GM12801 (cell line): Measurements from ENCODE around the gene UBASH3A.

ENCODE experiments used
- TF ChIP-seq, protein P1 (sequence below): IDR thresholded peaks from one replicate; pipeline ENCODE4 v1.5.1; 2011; ENCODE audit warnings: control low read depth; ENCODE audit not compliant: insufficient read length; ENCODE audit errors: extremely low read depth

The UBASH3A gene

DNA sequence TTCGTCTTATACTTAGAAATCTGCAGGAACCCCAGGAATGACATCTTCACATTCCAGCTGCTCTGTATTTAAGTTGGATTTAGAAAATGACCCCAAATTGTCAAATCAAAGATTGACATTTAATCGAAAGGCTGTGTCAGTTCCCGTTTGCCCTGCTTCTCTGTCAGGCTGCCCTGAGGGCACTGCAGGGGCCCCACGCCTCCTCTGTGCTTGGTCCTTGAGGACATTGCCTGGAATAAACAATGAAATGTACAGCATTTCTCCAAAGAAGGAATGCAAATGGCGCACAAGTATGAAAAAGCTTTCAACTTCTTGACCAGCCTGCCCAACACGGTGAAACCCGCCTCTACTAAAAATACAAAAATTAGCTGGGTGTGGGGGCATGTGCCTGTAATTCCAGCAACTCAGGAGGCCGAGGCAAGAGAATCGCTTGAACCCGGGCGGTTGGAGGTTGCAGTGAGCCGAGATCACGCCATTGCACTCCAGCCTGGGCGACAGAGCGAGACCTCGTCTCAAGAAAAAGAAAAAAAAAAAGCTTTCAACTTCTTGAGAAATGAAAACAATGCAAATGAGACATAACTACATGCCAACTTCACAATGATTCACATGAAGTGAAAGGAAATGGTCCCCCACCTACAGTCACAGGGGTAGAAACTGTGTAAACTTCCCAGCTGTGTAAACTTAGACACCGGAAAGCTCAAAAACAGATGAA is 10.8 kb upstream of the UBASH3A start:
- TF ChIP-seq, protein P1, sequence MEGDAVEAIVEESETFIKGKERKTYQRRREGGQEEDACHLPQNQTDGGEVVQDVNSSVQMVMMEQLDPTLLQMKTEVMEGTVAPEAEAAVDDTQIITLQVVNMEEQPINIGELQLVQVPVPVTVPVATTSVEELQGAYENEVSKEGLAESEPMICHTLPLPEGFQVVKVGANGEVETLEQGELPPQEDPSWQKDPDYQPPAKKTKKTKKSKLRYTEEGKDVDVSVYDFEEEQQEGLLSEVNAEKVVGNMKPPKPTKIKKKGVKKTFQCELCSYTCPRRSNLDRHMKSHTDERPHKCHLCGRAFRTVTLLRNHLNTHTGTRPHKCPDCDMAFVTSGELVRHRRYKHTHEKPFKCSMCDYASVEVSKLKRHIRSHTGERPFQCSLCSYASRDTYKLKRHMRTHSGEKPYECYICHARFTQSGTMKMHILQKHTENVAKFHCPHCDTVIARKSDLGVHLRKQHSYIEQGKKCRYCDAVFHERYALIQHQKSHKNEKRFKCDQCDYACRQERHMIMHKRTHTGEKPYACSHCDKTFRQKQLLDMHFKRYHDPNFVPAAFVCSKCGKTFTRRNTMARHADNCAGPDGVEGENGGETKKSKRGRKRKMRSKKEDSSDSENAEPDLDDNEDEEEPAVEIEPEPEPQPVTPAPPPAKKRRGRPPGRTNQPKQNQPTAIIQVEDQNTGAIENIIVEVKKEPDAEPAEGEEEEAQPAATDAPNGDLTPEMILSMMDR = no peak

DNA sequence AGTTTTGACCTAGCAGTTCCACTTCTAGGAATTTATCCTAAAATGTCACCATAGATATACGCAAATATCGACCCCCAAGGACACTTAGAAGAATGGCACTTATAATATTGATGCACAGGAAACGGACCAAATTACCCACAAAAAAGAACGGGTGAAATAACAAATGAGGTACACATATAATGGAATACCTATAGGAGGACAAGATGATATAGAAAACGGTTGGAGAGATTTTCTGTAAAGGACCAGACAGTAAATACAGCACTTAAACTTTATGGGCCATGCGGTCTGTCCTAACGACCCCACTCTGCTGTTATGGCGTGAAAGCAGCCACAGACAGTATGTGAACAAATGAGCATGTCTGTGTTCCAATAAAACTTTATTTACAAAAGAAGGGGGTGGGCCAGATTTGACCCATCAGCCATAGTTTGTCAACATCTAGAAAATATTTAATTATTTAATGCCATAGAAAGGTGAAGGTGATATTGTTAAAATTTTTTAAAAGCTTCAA is 10.2 kb upstream of the UBASH3A start:
- TF ChIP-seq, protein P1 = no peak

DNA sequence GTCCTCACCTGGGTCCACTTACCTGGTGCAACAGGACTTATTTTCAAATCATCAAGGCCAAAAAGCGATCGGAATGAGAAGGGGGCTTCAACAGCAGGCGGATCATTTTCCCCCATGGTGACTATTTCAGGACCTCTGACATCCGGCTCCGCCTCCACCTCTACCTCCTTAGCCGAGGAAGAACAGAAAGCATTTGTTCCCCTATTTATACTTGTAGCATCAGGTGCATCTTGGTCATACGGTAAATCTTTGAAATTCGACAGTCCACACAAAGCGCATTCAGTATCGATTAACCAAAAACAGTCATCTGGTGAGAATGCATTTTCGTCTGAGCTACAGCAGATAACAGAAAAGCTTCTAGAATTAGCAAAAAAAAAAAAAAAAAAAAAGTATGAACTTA is 8.4 kb upstream of the UBASH3A start:
- TF ChIP-seq, protein P1 = no peak

DNA sequence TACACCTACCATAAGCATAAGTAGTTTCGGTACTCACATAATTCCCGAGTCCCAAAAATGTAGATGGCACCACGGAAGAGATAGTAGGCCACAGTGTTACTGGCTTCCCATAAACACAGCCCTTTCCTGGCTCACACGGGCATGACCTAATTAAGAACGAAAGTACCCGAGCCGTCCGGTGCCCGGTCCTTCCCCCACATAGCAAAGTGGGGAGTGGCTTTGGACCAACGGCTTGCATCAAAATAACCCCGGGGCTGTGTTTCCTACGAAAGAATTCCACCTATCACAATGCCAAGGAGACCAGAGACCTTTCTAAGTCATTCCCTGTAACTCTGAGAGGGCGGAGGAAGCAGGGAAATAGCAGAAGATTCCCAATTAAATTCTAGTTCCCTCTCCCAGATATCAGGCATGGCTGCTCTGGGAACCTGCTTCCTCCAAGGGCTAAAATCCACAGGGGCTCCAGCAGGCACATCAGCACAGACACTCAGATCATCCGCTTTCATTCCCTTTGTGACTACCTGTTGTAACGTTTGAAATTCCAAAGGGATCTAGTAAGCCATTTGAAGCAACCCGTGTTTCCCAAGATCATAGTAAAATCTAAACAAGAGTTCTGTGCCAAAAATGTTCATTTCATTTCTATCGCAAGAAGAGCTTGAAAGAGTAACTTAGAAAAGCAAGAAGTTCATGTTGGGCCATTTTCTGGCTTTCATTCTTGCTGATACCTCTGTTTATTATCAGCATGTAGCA is 7.6 kb upstream of the UBASH3A start, which contains the start of gene TMPRSS3:
TMPRSS3 (minus strand) TSS at position 148 of the 747 bp plus-strand sequence. CDS start 635 bp downstream, outside the sequence.
- TF ChIP-seq, protein P1 = no peak

DNA sequence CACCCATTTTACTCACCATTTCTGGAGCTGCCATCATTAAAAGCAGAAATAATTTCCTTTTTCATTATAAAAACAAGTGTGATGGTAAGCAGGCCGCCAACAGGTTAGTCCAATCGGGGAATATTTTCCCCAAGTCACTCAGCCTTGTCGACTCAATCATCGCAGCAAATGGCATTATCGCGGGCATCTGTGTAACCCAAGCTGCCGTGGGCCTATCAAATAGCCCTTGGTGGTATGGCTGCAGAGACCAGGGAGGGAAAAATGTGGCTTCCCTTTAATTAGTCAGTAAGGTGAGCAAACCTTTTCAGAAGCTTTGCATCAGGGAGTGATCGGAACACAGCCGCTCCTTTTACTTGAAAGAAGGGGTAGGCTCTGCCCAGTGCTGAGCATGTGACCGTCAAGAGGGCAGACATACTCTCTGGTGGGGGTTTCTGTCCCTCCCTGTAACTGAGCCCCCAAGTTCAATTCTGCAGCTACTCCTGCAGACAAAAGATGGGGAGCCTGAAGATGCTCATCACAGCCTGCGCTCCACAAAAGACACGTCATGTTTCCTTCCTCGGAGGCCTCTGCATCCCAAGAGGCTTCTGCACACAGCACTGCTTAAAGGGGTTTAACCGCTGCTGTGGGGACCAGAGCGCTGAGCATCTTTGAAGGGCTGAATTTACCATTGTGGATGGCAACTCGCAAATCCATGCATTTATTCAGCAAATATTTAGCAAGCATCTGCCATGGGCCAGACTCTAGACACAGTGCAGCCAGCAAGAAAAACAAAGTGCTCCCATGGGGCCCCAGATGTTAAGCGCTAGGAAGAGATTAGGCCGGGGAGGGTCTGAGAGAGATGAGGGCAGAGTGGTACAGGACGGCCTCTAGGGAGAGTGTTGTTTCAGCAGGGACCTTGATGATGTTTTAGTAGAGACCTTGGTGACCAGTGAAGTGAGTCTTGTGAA is 6.6 kb upstream of the UBASH3A start:
- TF ChIP-seq, protein P1 = no peak

DNA sequence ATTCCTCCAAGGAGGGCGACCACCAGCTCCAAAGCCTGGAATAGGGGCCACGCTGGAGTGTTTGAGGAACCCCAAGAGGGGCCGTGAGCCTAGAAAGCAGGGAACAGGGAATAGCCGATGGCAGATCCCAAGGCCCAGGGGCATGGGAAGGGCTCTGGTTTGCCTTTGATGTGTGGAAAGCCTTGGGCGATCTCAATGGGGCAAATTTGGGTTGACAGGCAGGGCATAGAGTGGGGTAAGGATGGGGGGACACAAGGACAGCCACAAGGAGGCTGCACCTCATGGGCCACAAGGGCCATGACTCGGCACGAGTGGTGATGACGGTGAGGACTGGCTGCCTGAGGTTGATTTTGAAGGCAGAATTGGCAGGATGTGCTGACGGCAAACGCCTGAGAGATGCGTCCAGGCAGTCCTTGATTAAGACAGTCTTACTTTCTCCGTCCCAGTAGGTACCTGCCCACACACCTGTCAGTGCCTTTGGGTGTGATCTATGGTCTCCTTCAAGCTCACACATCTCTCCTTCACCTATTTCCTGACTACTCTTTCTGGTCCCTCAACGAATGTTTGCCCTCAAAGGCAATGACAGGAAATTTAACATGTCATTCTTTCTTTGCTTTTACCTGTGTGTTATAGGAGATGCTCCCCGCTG is 5.8 kb upstream of the UBASH3A start:
- TF ChIP-seq, protein P1 = no peak
